Measurements from ENCODE around the gene CCDC93. TPM values are rescaled to one million over a fixed set of nuclear protein-coding genes. Genes with fewer than 3 reads are reported as not detected.

Gene CCDC93
- total and polyA plus RNA-seq, 2 donors from 2014 or later, result 6.7 to 36.3 TPM

- FAIRE-seq, result peak; percentile 96
- TF ChIP-seq CTCF (IDR thresholded peaks at IDR 0.05; ENCODE audit: borderline replicate concordance, extremely low read depth, insufficient read depth), result peak; percentile 67
- Histone ChIP-seq H3K4me3 (ENCODE audit: low read length in 3 of 3) (no peak overlapping the region), H3K9me3 (ENCODE audit: control insufficient read depth in 2 of 3, insufficient read depth in 1 of 3, low read length in 3 of 3) (no peaks in the 10 kb centered on the region), H3K4me1 (ENCODE audit: control insufficient read depth in 2 of 3, insufficient read depth in 2 of 3, low read depth in 1 of 3, low read length in 3 of 3) (peaks cover 0 to 4% (median 0%) of the 10 kb centered on the region in 3 donors), H3K36me3 (ENCODE audit: control insufficient read depth in 2 of 3, insufficient read depth in 3 of 3, low read length in 3 of 3) (no peaks in the 10 kb centered on the region), H3K9ac (ENCODE audit: low read length in 3 of 3) (no peak overlapping the region), H3K27me3 (ENCODE audit: control insufficient read depth, insufficient read depth, low read length) (peaks cover 3% of the 10 kb centered on the region), H3K27ac (ENCODE audit: low read depth in 2 of 2, low read length in 2 of 2) (no peak overlapping the region)
- peak in 2 of 5 donors; percentile 48 to 55 for DNase-seq
- intact Hi-C loops (cut with DNase I), result no loop called here
Observed at GRCh38 chr2:118046634-118047210, 32.9 kb upstream of the CCDC93 start.

GRCh38 chr2:118045286-118045685 lies 31.4 kb upstream of the CCDC93 start:
- no peak overlapping the region for H3K9ac ChIP-seq (ENCODE audit: low read length in 3 of 3)
- FAIRE-seq, result no peak
- H3K9me3 ChIP-seq (ENCODE audit: control insufficient read depth in 2 of 3, insufficient read depth in 1 of 3, low read length in 3 of 3), result no peaks in the 10 kb centered on the region
- H3K36me3 ChIP-seq (ENCODE audit: control insufficient read depth in 2 of 3, insufficient read depth in 3 of 3, low read length in 3 of 3), result no peaks in the 10 kb centered on the region
- peaks cover 3% of the 10 kb centered on the region for H3K27me3 ChIP-seq (ENCODE audit: control insufficient read depth, insufficient read depth, low read length)
- intact Hi-C loops (cut with DNase I), result no loop called here
- no peaks in the 10 kb centered on the region for H3K4me1 ChIP-seq (ENCODE audit: control insufficient read depth in 2 of 3, insufficient read depth in 2 of 3, low read depth in 1 of 3, low read length in 3 of 3)
- TF ChIP-seq CTCF (IDR thresholded peaks at IDR 0.05; ENCODE audit: borderline replicate concordance, extremely low read depth, insufficient read depth), result no peak
- no peak for DNase-seq
- no peak overlapping the region for H3K4me3 ChIP-seq (ENCODE audit: low read length in 3 of 3)
- no peak overlapping the region for H3K27ac ChIP-seq (ENCODE audit: low read depth in 2 of 2, low read length in 2 of 2)

- no peak overlapping the region for H3K9ac ChIP-seq (ENCODE audit: low read length in 3 of 3)
- peaks cover 3% of the 10 kb centered on the region for H3K27me3 ChIP-seq (ENCODE audit: control insufficient read depth, insufficient read depth, low read length)
- no peak overlapping the region for H3K27ac ChIP-seq (ENCODE audit: low read depth in 2 of 2, low read length in 2 of 2)
- H3K4me1 ChIP-seq (ENCODE audit: control insufficient read depth in 2 of 3, insufficient read depth in 2 of 3, low read depth in 1 of 3, low read length in 3 of 3), result no peaks in the 10 kb centered on the region
- no peak for FAIRE-seq
- intact Hi-C loops (cut with DNase I), result no loop called here
- no peak for DNase-seq
- H3K4me3 ChIP-seq (ENCODE audit: low read length in 3 of 3), result no peak overlapping the region
- no peak for TF ChIP-seq CTCF (IDR thresholded peaks at IDR 0.05; ENCODE audit: borderline replicate concordance, extremely low read depth, insufficient read depth)
- no peaks in the 10 kb centered on the region for H3K9me3 ChIP-seq (ENCODE audit: control insufficient read depth in 2 of 3, insufficient read depth in 1 of 3, low read length in 3 of 3)
- no peaks in the 10 kb centered on the region for H3K36me3 ChIP-seq (ENCODE audit: control insufficient read depth in 2 of 3, insufficient read depth in 3 of 3, low read length in 3 of 3)
Observed at GRCh38 chr2:118044854-118045253, 31.0 kb upstream of the CCDC93 start.

Measured in kidney (tissue), 14 donors.